Suppressor macrophage treated with lipopolysaccharide for 1 hour (primary cell): Measurements from ENCODE around the gene SPAST.
"Not testable (repeated sequence)": the region's sequence is repeated elsewhere in the genome, so short reads cannot be mapped to it uniquely, and the experiment has no call there.

ENCODE experiments used
- DNase-seq, 3 donors: peaks; one replicate each; pipeline ENCODE4 v3.0.0-alpha.2; 2020 to 2022

SPAST gene

DNA sequence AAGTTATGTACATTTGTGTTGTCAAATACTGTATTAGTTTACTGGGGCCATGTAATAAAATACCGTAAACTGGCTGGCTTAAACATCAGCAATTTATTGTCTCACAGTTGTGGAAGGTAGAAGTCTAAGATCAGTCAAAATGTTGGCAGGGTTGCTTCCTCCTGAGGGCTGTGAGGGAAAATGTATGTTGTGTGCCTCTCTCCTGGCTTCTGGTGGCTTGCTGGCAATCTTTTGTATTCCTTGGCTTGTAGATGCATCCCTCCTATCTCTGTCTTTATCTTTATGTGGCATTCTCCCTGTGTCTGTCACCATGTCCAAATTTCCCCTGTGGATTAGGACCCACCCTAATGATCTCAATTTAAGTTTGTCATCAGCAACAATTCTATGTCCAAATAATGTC is 65.3 kb downstream of the SPAST start:
- DNase-seq, result no peak

DNA sequence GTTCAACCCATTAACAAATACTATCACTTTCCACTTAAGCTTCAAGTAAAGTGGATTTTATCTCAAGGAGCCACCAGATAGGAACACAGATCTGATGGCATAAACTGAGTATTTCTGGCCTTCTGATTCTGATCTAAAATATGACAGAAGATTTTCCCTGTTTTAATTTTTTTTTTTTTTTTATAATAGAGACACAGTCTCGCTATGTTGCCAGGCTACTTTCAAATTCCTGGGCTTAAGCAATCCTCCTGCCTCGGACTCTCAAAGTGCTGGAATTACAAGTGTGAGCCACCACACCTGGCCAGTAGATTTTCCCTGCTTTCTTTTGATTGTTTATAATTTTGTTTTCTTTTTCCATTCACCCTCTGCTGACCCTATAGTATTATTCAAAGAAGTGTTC is 65.7 kb downstream of the SPAST start:
- no peak for DNase-seq

DNA sequence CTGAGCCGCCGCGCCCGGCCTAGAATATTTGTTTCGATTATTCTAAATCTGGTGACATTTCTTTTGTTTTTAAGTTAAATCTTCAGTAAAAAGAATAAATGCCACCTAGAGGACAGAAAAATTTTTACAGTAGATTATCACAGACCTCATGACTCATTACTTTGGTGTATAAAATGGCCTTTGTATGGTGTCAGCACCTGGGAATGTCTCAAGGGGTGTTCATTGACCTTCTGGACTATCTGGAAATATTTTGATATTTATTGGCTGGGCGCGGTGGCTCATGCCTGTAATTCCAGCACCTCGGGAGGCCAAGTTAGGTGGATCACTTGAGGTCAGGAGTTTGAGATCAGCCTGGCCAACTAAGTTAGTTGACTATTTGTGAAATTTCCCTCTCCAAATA is 72.1 kb downstream of the SPAST start:
- peak; percentile 52 to 76 (median 71) for DNase-seq

DNA sequence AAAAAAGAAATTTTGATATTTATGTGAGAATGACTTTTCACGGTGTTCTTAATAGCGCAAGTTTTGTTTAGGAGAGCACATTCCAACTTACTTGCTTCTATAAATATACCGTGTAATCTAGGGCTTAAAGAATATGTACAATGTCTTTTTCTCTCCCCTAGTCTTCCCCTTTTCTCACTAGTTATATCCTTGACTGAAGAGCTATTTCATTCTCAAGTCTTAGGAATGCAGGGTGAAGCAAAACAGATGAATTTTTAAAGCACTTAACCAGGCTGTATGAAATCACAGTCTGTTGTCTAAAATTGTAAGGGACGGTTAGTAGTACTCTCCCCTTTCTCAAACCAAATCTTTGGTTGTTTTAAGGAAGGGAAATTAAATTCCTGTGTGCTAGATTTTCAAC is 72.7 kb downstream of the SPAST start:
- DNase-seq, result no peak

DNA sequence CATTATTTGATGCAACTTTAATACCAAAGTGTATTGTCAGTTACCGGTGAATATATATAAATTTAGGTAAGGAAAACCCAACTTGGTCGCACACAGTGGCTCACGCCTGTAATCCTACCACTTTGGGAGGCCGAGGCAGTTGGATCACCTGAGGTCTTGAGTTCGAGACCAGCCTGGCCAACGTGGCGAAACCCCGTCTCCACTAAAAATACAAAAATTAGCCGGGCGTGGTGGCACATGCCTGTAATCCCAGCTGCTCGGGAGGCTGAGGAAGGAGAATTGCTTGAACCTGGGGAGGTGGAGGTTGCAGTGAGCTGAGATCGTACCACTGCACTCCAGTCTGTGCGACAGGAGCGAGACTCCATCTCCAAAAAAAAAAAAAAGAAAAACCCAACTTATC is 88.2 kb downstream of the SPAST start:
- not testable (repeated sequence) for DNase-seq

DNA sequence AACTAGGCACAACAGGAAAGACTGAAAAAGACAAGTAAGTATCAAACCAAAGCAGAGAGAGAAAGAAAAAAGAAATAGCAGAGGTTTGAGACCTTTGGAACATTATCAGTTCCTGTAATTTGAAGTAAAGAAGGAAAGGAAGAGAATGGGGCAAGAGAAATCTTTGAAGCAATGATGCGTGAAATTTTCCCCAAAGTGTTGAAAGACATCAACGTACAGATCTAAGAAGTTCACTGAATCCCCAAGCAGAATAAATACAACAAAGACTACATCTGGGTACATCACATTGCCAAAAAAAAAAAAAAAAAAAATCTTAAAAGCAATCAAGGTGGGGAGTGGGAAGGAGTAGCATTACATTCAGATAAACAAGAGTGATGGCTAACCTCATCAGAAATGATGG is 96.3 kb downstream of the SPAST start:
- no peak for DNase-seq

DNA sequence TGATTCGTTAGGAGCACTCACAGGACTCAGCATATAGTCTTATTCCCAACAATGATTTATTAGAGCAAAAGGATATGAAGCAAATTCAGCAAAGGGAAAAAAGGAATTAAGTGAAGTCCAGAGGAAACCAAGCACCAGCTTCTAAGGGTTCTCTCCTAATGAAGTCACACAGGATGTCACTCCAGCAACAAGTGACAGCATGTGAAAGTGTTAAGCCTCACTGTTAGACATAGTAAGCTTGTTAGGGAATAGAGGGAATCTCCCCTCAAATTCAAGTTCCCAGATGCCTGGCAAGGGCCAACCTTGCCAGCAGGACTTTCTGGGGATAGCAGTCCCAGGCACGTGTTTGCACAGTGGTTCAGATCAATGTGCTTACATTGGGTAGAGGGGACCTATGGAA is 97.9 kb downstream of the SPAST start:
- DNase-seq, result no peak

DNA sequence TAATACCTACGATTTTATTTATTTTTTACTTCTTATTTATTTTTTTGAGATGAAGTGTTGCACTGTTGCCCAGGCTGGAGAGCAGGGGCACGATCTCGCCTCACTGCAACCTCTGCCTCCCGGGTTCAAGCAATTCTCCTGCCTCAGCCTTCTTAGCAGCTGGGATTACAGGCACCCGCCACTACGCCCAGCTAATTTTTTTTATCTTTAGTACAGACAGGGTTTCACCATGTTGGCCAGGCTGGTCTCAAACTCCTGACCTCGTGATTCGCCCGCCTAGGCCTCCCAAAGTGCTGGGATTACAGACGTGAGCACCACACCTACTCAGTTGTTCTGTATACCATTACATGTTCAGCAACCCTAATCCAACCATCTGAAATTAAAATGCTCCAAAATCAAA is 100.9 kb downstream of the SPAST start:
- not testable (repeated sequence) for DNase-seq

DNA sequence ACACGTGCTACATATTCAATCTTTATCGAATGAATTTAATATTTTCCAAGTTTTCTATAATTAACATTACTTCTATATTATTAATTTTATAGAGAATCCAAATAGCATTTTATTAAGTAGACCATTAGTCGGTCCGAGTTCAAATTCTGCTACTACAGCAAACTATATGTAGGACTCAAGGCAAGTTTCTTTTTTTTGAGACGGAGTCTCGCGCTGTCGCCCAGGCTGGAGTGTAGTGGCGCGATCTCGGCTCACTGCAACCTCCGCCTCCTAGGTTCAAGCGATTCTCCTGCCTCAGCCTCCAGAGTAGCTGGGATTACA is 101.6 kb downstream of the SPAST start:
- peak; percentile 4 to 21 (median 21) for DNase-seq

DNA sequence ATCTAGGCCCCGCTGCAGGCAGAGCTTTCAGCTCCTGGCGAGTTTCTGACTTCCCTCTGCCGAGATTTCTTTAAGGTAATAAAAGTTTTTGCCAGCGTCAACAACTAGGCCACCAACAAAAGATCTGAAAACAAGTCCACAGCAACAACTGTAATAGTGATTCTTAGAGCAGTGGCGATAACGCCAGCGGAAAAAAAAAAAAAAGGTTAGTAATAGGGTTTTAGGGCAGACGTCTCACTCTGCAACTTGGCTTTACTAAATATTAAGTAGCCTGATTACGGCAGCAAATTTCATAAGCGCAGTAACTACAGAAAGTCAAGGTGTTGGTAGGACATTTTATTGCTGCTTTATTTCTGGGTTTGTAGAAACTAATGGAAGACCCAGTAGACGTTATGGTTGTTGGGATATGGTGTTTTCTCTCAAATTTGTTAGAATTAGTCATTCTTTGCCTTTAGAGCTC is 102.8 kb downstream of the SPAST start:
- peak in 1 of 3 donors; percentile 24 for DNase-seq

DNA sequence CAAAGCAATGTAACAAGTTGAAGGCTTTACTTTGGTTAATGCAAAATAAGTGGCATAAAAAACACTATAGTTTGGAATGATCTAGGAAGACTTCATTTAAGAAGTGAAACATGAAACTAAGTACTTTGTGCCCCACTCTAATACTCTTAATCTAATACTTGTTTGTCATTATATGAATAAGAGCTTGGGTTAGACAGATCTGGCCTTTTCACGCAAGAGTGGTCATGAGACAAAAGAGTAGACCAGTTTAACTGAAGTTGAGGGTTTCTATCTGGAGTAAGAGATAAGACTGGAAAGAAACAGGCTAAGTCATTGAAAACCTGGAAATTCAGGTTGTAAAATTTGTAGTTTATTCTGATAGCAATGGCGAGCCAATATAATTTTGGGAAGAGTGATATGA is 105.2 kb downstream of the SPAST start:
- DNase-seq, result no peak

DNA sequence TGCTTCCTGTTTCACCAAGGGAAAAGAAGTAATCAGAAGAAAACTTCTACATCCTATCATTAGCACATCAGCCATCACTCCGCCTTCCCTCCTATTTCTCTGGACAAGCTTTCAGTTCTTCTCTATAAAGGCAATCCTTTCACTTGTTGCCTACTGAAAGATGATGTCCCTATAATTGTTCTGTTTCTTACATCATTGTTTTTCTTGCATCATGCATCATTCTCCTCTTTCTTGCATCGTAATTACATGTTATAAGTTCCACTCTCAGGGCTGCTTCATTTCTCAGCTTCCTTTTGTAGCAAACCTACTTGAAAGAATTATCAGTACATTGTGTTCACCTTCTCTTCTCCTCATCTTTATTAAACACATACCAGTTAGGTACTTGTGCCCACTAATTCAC is 109.5 kb downstream of the SPAST start:
- DNase-seq, result no peak

DNA sequence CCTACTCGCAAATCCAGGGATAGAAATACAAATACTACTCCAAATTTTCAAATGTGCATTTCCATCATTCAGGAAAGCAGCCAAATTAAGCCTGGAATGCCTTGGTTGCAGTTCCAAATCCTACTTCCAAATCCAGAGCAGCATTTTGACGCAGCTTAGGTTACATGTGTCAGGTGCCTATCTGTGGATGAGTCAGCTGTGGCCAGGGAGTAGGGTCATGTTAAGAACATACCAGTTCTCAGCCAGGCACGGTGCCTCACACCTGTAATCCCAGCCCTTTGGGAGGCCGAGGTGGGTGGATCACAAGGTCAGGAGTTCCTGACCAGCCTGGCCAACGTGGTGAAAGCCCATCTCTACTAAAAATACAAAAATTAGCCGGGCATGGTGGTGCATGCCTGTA is 119.3 kb downstream of the SPAST start:
- DNase-seq, result no peak

DNA sequence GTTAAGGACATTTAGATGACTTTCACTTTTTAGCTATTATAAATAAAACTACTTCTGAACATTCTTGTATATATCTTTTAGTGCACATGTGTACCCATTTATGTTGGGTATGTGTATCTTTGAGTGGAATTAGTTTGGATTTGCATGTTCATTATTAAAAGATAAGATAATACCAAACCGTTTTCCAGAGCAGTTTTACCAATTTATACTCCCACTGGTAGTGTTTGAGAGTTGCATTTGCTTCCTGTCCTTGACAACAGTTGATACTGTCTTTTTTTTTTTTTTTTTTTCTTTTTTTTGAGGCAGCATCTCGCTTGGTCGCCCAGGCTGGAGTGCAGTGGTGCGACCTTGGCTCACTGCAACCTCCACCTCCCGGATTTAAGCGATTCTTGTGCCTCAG is 125.7 kb downstream of the SPAST start:
- DNase-seq, result no peak

DNA sequence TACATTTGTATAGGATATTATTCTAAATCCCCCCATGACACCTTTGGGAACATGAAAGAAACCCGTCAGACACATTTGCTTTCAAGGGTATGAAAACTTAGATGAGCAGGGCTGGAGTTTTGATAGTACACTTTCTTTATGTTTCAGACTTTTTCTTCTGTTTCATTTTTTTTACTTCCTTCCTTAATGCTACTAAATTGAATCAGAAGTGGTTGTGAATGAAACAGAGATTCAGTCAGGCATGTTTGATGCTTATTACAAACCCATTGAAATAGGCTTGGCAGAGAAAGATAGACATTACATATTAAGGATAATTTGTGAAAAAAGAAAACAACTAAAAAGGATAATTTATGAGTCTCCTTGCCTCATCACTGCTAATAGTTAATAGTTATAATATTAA is 129.1 kb downstream of the SPAST start:
- DNase-seq, result no peak

DNA sequence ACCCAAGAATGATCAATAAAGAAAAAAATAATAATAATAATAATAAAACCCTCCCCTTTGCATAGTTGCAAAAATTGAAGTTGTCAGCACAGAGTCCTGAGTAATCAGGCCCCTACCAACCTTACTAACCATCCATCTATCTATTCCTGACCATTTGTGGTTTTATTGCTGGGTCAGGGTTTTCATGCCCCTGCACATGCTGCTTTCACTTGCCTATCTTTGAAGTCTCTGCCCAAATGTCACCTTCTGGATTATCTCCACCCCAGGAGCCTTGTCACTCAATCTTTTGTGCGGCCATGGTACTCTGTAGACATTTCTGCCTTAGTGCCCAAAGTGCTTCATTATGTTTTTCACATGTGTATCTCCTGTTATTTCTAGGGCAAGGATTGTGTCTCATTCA is 137.5 kb downstream of the SPAST start:
- no peak for DNase-seq

DNA sequence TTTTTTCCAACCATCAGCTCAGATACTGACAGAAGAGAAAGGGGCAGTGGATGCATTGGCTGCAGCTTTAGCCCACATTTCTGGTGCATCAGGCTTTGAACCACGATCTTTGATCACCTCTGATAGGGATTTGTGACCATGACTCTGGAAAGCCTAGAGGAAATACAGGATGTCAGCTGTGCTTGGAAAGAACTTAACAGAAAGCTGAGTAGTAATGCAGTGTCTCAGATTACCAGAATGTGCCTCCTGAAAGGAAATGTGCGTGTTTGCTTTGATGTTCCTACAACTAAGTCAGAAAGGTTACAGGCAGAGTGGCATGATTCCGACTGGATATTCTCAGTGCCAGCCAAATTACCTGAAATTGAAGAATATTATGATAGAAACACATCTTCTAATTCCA is 140.1 kb downstream of the SPAST start:
- not testable (repeated sequence) for DNase-seq
